ENCODE results near the gene CLEC1B. TPM values are rescaled to one million over a fixed set of nuclear protein-coding genes. Genes with fewer than 3 reads are reported as not detected.
"Not testable (repeated sequence)": the region's sequence is repeated elsewhere in the genome, so short reads cannot be mapped to it uniquely, and the experiment has no call there.

CLEC1B gene
- total RNA-seq, 3 donors from 2014 or later (not counting 1 experiment from before 2014, with no cell fraction given), result 0.50 to 2.3 (median 1.0) TPM

DNA sequence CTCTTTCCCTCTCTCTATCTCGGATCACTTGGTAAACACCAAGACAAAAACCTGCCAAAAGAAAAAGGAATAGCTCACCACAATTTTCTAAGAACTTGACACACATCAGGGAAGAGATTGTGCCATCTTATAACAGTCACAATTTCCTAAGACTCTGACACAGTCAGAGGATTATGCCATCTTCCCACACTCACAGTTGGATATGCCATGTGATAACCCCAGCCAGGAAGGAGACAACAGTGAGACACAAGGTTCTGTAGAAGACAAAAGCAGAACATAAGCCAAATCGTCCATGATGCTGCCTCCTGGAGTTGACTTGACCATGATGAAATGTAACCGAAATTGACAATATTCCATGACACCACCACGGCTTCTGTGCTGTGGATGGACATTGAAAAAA lies 28.8 kb upstream of the CLEC1B start:
- H3K27me3 ChIP-seq (ENCODE audit: control insufficient read depth, insufficient read depth, low read length), result peaks cover 2% of the 10 kb centered on the region
- H3K27me3 Mint-ChIP-seq (ENCODE audit: low read depth in 2 of 2), result peaks cover 2 to 8% of the 10 kb centered on the region in 2 donors
- H3K4me3 Mint-ChIP-seq, result no peak overlapping the region
- H3K27ac Mint-ChIP-seq, result no peak overlapping the region
- H3K27ac ChIP-seq (ENCODE audit: low read length), result no peak overlapping the region
- ATAC-seq (no peak), DNase-seq (peak in 1 of 2 donors; percentile 4)
- H3K9me3 Mint-ChIP-seq, result no peaks in the 10 kb centered on the region
- H3K4me1 Mint-ChIP-seq, result no peaks in the 10 kb centered on the region
- H3K9me3 ChIP-seq (ENCODE audit: control insufficient read depth, insufficient read depth, low read length), result no peaks in the 10 kb centered on the region
- H3K36me3 ChIP-seq (ENCODE audit: control insufficient read depth, insufficient read depth, low read length), result no peaks in the 10 kb centered on the region
- intact Hi-C loops (cut with micrococcal nuclease), result no loop called here
- WGBS (ENCODE audit: insufficient coverage), result 71% methylated on average over 4 of the region's 4 CpGs
- no peaks in the 10 kb centered on the region for H3K4me1 ChIP-seq (ENCODE audit: control insufficient read depth, insufficient read depth, low read length)
- H3K4me3 ChIP-seq (ENCODE audit: low read length), result no peak overlapping the region
- H3K36me3 Mint-ChIP-seq, result no peaks in the 10 kb centered on the region
- TF ChIP-seq, protein P1, sequence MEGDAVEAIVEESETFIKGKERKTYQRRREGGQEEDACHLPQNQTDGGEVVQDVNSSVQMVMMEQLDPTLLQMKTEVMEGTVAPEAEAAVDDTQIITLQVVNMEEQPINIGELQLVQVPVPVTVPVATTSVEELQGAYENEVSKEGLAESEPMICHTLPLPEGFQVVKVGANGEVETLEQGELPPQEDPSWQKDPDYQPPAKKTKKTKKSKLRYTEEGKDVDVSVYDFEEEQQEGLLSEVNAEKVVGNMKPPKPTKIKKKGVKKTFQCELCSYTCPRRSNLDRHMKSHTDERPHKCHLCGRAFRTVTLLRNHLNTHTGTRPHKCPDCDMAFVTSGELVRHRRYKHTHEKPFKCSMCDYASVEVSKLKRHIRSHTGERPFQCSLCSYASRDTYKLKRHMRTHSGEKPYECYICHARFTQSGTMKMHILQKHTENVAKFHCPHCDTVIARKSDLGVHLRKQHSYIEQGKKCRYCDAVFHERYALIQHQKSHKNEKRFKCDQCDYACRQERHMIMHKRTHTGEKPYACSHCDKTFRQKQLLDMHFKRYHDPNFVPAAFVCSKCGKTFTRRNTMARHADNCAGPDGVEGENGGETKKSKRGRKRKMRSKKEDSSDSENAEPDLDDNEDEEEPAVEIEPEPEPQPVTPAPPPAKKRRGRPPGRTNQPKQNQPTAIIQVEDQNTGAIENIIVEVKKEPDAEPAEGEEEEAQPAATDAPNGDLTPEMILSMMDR (IDR thresholded peaks at IDR 0.05), result no peak

DNA sequence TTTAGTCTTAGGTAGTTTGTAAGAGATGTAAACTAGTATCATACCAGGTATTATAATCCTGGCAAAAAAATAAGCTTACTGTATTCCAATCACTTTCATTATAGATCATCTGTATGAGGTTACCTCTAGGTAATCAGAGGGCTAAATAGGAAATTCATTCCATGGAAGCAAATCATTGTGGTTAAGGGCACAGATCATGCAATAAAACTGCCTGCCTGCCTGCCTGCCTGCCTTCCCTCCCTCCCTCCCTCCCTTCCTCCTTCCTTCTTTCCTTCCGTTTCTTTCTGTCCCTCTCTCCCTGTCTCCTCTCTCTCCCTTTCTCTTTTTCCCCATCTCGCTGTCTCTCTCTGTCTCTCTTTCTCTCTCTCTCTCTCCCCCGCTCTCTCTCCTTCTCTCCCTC lies 28.4 kb upstream of the CLEC1B start:
- no peaks in the 10 kb centered on the region for H3K4me1 ChIP-seq (ENCODE audit: control insufficient read depth, insufficient read depth, low read length)
- WGBS (ENCODE audit: insufficient coverage), result 76% methylated on average over 3 of the region's 3 CpGs
- no peaks in the 10 kb centered on the region for H3K36me3 ChIP-seq (ENCODE audit: control insufficient read depth, insufficient read depth, low read length)
- H3K27me3 ChIP-seq (ENCODE audit: control insufficient read depth, insufficient read depth, low read length), result peaks cover 2% of the 10 kb centered on the region
- no peak overlapping the region for H3K27ac ChIP-seq (ENCODE audit: low read length)
- H3K4me3 ChIP-seq (ENCODE audit: low read length), result no peak overlapping the region
- no peak overlapping the region for H3K27ac Mint-ChIP-seq
- peaks cover 0 to 8% of the 10 kb centered on the region in 2 donors for H3K27me3 Mint-ChIP-seq (ENCODE audit: low read depth in 2 of 2)
- TF ChIP-seq, protein P1 (IDR thresholded peaks at IDR 0.05), result no peak
- DNase-seq (no peak), ATAC-seq (no peak)
- H3K4me1 Mint-ChIP-seq, result no peaks in the 10 kb centered on the region
- intact Hi-C loops (cut with micrococcal nuclease), result no loop called here
- no peaks in the 10 kb centered on the region for H3K9me3 Mint-ChIP-seq
- H3K9me3 ChIP-seq (ENCODE audit: control insufficient read depth, insufficient read depth, low read length), result no peaks in the 10 kb centered on the region
- no peaks in the 10 kb centered on the region for H3K36me3 Mint-ChIP-seq
- H3K4me3 Mint-ChIP-seq, result no peak overlapping the region

DNA sequence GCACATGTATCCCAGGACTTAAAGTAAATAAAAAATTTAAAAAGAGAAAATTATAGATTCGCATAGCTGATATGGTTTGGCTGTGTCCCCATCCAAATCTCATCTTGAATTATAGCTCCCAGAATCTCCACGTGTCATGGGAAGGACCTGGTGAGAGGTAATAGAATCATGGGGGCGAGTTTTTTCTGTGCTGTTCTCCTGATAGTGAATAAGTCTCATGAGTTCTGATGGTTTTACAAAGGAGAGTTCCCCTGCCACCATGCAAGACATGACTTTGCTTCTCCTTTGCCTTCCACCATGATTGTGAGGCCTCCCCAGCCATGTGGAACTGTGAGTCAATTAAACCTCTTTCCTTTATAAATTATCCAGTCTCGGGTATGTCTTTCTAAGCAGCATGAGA lies 27.7 kb upstream of the CLEC1B start:
- H3K27ac ChIP-seq (ENCODE audit: low read length); H3K4me3 ChIP-seq (ENCODE audit: low read length); H3K9me3 ChIP-seq (ENCODE audit: control insufficient read depth, insufficient read depth, low read length); H3K4me3 Mint-ChIP-seq; intact Hi-C loops (cut with micrococcal nuclease); H3K36me3 Mint-ChIP-seq; H3K27me3 ChIP-seq (ENCODE audit: control insufficient read depth, insufficient read depth, low read length); H3K4me1 ChIP-seq (ENCODE audit: control insufficient read depth, insufficient read depth, low read length); H3K9me3 Mint-ChIP-seq; H3K27me3 Mint-ChIP-seq (ENCODE audit: low read depth in 2 of 2); H3K36me3 ChIP-seq (ENCODE audit: control insufficient read depth, insufficient read depth, low read length); DNase-seq; H3K4me1 Mint-ChIP-seq; ATAC-seq; H3K27ac Mint-ChIP-seq: not testable (repeated sequence)
- 100% methylated on average over 2 of the region's 4 CpGs for WGBS (ENCODE audit: insufficient coverage)

DNA sequence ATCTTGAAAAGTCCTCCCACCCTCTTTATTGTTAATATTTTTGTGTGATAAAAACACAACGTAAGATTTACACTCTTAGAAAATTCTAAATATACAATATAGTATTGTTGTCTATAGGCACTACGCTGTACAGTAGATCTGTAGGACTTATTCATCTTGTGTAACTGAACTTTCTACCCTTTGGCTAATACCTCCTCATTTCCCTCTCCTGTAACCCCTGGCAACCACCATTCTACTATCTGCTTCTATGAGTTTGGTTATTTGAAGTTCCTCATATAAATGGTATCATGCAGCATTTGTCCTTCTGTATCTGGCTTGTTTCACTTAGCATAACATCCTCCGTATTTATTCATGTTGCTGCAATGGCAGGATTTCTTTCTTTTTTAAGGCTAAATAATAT lies 26.3 kb upstream of the CLEC1B start:
- no peak overlapping the region for H3K27ac Mint-ChIP-seq
- 100% methylated on average over 1 of the region's 3 CpGs for WGBS (ENCODE audit: insufficient coverage)
- ATAC-seq (no peak), DNase-seq (no peak)
- H3K27ac ChIP-seq (ENCODE audit: low read length), result no peak overlapping the region
- H3K27me3 Mint-ChIP-seq (ENCODE audit: low read depth in 2 of 2), result peaks cover 0 to 8% of the 10 kb centered on the region in 2 donors
- H3K4me1 ChIP-seq (ENCODE audit: control insufficient read depth, insufficient read depth, low read length), result no peaks in the 10 kb centered on the region
- no peak overlapping the region for H3K4me3 ChIP-seq (ENCODE audit: low read length)
- no peaks in the 10 kb centered on the region for H3K4me1 Mint-ChIP-seq
- intact Hi-C loops (cut with micrococcal nuclease), result no loop called here
- TF ChIP-seq, protein P1 (IDR thresholded peaks at IDR 0.05), result no peak
- H3K36me3 ChIP-seq (ENCODE audit: control insufficient read depth, insufficient read depth, low read length), result no peaks in the 10 kb centered on the region
- no peaks in the 10 kb centered on the region for H3K9me3 Mint-ChIP-seq
- H3K36me3 Mint-ChIP-seq, result no peaks in the 10 kb centered on the region
- no peaks in the 10 kb centered on the region for H3K9me3 ChIP-seq (ENCODE audit: control insufficient read depth, insufficient read depth, low read length)
- H3K4me3 Mint-ChIP-seq, result no peak overlapping the region
- peaks cover 2% of the 10 kb centered on the region for H3K27me3 ChIP-seq (ENCODE audit: control insufficient read depth, insufficient read depth, low read length)
